HTR-8/SVneo (cell line): ENCODE measurements around the gene RAB9A.
"Not testable (repeated sequence)": the region's sequence is repeated elsewhere in the genome, so short reads cannot be mapped to it uniquely, and the experiment has no call there.

Source experiments
- DNase-seq: peaks from one replicate; pipeline ENCODE4 v3.0.0; 2011; ENCODE audit warnings: low spot score, mixed read lengths; ENCODE audit not compliant: insufficient read length
- FAIRE-seq: peaks from 2 replicates; lab custom pipeline; 2011; peaks lifted over from hg19 to GRCh38; lab: Jason Lieb, UNC

RAB9A gene

DNA sequence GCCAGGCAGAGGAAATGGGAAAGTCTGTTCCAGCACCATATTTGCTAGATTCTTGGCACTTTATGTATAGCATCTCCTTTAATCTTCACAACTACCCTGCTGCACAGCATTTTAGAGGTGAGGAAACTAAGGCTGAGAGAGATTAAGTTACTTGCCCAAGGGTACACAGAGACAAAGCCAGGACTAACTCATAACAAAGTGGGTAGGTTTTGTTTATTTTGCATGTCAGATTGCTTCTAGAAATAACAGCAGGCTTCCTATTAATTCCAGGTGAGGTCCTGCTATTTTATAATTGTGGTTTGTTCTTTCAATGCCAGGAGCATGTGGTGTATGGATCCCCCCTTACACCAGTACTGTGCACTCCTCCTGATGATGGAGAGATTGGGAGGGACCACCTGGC, 21.0 kb upstream of the RAB9A start:
- DNase-seq, result no peak
- FAIRE-seq, result no peak

DNA sequence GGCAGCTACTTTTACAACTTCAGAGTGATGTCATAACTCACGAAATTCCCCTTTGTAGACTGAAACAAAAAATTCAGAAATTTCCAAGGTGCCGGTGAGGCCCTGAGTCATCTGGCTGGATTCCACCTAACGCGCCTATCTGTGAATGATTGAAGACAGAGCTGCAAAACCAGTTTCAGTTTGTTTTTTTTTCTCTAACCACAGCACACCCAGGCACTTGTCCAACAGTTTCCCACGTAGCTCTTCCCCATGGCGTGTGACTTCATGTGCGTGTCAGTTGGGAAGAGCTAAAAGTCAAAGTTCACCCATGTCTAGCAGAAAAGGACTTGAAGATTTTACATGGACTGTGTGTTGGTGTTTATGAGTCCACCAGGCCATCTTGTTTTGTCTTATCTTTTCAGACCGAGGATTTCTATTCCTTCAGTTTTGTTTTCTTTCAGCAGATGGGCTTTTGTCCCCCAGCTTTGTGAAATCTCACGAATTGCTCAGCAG, 19.6 kb upstream of the RAB9A start:
- no peak for FAIRE-seq
- peak; percentile 79 for DNase-seq

DNA sequence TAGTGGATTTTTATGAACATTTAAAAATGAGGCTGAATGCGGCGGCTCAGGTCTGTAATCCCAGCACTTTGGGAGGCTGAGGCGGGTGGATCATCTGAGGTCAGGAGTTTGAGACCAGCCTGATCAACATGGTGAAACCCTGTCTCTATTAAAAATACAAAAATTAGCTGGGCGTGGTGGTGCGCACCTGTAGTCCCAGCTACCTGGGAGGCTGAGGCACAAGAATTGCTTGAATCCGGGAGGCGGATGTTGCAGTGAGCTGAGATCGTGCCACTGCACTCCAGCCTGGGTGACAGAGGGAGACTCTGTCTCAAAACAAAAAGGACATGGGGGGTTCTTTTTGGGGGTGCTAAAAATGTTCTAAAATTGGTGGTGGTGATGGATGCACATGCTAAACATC, 19.2 kb upstream of the RAB9A start:
- not testable (repeated sequence) for FAIRE-seq, DNase-seq

DNA sequence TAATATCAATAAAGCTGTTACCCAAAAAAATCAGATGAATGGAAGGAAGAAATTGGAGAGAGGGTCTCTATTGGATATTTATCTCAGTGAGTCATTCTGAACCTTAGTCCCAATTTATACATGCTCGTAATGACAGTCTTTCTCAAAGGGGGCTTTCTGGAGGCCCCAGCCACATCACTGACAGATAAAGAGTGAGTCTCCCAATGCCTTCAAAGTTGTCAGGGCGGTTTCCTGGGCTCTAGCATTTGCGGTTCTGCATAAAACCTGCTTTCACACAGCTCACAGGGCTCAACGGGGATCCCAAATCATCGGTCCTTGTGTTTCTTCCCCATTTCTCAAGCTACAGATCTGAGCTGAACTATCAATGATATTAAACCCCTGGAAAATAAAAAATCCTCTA, 18.7 kb upstream of the RAB9A start:
- no peak for FAIRE-seq
- no peak for DNase-seq

DNA sequence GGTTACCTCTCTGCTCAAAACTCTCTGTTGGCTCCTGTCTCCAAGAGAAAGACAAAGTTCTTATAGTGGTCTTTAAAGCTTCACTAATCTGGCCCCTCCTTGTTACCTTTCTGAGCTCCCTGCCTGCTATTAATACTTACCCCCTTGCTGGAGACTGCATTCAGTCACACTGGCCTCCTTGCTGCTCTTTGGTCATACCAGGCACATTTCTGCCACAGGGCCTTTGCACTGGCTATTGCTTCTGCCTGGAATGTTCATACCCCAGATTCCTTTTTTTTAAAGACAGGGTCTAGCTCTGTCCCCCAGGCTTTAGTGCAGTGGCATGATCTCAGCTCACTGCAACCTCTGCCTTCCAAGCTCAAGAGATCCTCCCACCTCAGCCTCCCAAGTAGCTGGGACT, 15.9 kb upstream of the RAB9A start:
- no peak for FAIRE-seq
- no peak for DNase-seq

DNA sequence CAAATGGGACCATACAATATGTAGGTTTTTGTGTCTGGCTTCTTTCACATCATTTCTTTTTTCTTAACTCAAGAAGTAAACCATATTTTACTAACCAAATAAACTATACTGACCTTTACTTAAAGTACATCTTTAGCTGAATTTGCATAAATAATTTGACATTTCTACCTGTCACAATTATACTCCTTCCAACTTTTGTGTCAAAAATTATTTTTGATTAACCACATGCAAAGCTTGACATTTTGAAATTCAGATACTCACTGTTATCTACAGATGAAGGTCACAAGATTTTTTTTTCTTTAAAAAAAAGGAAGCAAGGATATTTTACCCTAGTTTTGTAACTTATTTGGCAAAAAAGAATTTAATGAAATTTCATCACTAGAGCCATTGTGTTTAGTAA, 12.0 kb upstream of the RAB9A start:
- FAIRE-seq, result no peak
- DNase-seq, result no peak

DNA sequence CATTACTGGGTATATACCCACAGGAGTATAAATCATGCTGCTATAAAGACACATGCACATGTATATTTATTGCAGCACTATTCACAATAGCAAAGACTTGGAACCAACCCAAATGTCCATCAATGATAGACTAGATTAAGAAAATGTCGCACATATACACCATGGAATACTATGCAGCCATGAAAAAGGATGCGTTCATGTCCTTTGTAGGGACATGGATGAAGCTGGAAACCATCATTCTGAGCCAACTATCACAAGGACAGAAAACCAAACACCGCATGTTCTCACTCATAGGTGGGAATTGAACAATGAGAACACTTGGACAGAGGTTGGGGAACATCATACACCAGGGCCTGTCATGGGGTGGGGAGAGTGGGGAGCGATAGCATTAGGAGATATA, 9.2 kb upstream of the RAB9A start:
- FAIRE-seq, DNase-seq: not testable (repeated sequence)

DNA sequence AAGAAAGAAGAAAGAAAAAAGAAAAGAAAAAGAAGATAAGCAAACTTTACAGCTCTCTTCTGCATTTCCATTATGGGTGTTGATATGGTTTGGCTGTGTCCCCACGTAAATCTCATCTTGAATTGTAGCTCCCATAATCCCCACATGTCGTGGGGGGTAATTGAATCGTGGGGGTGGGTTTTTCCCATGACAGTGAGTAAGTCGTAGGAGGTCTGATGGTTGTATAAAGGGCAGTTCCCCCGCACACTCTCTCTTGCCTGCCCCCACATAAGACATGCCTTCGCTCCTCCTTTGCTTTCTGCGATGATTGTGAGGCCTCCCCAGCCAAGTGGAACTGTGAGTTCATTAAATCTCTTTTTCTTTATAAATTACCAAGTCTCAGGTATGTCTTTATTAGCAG, 7.3 kb upstream of the RAB9A start:
- FAIRE-seq (no peak), DNase-seq (no peak)

DNA sequence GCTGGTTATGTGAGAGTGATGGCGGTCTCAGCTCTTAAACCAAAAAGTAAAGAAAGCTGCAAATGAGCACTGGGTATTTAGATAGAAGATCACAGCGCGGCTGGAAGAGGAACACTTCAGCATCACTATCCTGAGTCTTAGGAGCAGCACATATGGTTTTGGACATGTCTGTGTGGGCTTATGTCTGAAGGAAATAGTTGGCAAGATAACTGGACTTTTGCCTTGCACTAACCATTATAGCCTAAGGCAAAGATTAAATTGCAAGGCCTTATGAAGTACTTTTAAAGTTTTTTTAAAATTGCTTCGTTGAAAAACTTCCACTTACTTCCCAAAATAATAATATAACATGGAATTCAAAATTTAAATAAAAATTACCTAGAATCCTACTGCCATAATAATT, 4.6 kb upstream of the RAB9A start:
- no peak for FAIRE-seq
- DNase-seq, result no peak

DNA sequence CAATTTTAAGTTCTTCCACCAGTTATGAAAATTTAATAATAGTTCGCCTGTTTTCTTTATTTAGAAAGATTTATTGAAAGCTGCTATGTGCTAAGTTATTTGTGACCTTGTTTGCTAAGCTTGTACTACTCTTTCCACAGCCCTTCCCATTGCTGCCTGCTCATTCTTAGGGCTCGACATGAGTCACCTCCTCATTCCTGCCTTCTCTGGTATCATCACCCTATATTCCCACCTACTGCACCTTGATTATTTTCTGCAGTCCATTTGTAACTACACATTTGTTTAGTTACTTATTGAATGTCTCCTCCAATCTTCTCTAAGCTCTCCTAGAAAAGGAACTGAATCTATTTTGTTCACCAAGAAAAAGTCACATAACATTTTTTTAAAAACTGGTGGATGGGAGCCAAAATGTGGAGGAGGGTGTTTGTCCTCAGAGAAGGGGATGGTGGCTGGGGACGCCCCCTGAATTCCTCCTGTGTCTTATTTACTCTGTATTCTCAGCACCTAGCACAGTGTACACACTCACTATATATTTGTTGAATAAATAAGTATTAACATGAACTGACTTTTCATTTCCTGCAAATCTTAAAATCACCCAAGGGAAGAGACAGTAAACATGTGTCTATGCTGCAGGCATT, 3.7 kb upstream of the RAB9A start:
- DNase-seq, result peak; percentile 28
- FAIRE-seq, result no peak

DNA sequence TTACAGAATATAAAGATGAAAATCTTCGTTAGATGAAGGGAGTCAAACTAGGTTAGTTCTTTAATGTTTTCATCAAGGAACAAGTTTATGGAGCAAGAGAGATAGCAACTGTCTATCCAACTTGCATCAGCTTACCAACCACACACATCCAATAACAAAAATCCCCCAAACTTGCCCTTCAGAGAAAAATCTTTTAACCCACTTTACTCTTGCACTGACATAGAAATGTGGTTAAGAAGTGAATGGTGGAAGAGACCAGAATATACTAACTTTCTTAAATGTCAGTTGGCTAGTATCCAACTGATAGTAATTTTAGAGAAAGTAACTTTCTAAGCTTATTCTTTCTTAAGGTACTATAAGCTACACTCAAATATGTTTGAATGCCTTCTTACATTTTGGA, 1.7 kb upstream of the RAB9A start:
- FAIRE-seq (no peak), DNase-seq (no peak)

DNA sequence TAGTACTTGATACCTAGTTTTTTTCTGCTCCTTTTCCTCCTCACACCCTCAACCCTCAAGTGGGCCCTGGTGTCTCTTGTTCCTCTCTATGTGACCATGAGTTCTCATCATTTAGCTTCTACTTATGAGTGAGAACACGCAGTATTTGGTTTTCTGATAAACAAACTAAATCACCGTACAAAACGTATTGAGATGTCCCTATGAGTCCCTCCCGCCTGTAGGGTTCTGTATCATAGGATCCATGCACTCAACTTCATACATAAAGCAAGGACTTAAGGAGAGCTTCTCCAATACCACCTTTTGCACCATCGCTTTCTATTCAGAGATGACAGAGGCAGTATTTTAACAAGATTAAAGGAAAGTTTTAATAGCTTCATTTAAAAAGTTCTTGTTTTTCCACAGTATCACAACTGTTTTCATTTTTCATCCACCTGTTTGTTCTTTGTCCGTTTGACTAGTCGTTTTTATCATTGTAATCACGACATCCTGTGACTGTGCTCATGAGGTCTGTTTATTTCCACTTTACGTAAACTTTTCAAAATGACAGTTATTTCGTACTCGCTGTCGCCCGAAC, 457 bp upstream of the RAB9A start:
- FAIRE-seq (peak; percentile 38), DNase-seq (no peak)

DNA sequence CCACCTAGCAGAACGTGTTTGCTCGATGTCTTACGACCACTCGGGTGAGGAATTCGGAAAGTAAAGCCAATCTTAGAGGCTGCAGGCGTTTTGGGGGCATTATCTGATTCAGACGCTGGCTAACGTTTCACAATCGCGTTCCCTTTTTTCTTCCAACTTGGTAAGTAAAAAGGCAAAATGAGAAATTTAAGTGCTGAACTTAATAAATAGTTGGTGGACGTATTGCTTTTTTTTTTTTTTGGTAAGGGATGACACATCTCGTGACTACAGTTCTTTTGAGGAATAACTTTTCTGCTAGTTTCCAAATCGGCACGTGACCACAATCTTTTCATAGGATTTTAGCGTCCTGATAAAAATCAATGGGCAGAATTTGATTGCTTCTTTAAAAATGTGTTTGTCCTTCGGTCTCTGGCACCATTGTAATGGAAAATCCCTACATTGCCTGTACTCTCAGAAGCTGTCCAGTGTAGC, 848 bp downstream of the RAB9A start:
- peak; percentile 19 for DNase-seq
- no peak for FAIRE-seq

DNA sequence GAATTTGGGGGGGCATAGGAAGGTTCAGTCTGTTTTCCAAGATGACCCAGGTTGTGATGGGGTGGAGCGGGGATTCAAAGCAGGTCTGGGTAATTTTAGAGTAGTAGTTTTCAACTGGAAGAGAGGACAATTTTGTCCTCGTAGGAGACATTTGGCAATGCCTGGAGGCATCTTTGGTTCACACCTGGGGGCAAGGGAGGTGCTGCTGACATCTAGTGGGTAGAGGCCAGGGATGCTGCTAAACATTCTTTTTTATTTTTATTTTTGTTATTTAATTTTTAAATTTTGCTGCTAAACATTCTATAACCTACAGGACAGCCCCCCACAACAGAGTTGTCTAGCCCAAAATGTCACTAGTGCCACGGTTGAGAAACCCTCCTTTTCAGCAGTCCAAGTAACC, 1.9 kb downstream of the RAB9A start:
- no peak for DNase-seq

DNA sequence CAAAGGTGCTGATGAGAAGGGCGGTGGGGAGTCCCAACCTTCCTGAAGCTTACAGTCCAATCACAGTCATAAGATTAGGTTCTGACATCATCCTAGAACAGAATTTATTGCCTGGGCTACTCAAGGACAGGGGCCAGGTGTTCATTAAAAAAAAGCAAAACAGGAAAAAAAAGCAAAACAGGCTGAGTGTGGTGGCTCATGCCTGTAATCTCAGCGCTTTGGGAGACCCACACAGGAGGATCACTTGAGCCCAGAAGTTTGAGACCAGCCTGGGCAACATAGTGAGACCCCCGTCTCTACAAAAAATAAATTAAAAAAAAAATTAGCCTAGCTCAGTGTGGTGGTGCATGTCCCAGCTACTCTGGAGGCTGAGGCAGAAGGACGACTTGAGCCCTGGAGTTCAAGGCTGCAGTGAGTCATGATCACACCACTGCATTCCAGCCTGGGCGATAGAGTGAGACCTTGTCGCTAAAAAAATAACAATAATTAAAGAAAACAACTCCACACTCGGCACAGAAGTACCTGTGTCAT, 3.0 kb downstream of the RAB9A start:
- DNase-seq (no peak), FAIRE-seq (no peak)

More for the DNA sequence above, 1.9 kb downstream of the RAB9A start:
- no peak for FAIRE-seq

DNA sequence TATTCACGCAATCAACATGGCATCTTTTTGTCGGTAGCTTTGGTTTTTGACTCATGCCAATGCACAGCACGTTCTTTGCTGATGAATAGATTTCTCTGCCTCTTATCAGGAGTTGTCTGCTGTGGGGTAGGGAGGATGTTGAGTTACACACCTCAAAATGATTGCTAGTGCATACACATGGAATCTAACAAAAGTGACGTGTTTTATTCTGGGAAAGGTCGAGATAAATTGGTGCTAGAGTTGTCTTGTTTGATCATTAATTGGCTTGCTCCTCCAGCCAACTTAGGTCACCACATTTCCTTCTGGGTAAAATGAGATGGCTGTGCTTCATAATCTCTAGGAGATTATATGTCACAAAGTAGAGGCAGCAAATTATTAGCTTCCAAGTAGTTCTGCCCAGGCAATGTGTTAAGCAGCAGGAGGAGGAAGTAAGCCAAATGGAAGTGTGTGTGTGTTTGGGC, 3.9 kb downstream of the RAB9A start:
- no peak for FAIRE-seq
- no peak for DNase-seq

DNA sequence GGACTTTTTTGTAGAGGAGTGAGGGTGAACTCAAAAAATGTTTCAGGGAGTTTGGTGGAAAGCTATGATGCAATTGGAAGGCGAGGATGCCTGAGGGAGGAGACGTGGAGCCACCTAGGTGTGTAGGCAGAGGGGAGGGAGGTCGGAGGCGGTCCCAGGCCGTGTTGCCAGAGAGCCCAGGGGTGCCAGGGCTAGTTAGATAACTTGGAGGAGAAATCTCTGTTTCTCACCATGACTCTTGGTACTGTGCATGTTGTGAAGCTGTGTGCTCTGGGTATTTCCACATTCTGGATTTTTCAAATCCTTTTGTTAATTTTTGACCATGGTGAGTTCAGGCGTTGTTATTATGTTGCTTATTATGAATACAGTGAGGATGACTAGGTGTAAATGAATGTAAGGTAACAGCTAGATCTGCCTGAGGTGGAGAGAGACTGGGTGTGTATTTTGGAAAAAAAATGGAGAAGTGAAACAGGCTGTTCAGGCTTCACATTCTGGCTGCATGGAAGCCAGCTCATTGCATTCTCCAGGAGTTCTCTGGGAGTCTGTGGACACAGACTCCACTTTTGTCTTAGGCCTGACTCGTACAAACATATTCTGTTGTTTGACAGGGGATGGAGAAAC, 4.5 kb downstream of the RAB9A start:
- DNase-seq (no peak), FAIRE-seq (no peak)

DNA sequence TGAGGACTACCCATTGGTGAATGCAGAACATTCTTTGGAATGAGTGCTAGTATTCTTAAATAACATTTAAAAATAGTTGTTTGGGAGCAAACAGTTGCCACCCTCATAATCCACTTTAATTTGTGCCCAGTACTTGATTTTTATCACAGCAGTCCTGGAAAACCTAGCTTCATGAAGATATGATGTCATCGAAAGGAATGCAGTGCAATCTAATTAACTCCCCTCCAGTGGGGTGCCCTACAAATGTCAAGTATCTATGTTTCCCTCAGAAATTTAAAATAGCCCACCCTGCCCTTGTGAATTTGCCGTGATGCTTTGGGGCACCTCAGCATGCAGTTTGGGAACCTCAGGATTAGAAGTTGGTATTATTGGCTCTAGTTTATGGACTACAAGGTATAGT, 5.4 kb downstream of the RAB9A start:
- no peak for FAIRE-seq
- DNase-seq, result no peak

DNA sequence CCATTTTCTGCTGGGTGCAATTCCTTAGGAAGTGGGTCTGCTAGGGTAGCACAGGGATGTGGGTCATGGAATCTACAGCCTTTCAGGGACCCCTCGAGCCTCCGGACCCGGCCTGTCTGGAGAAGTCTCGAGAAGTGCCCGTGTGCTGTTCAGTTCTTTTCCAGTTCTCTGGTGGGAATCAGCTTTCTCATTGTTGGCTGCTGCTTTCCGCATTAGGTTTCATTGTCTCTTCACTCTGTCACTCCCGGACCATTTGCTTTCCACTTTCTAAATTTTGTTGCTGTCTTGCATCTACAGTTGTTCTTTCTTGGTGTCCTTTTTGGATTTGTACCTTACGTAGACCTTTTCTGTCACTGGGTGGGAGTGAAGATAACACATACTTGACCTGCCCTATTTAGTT, 6.1 kb downstream of the RAB9A start:
- DNase-seq, result no peak
- FAIRE-seq, result no peak

DNA sequence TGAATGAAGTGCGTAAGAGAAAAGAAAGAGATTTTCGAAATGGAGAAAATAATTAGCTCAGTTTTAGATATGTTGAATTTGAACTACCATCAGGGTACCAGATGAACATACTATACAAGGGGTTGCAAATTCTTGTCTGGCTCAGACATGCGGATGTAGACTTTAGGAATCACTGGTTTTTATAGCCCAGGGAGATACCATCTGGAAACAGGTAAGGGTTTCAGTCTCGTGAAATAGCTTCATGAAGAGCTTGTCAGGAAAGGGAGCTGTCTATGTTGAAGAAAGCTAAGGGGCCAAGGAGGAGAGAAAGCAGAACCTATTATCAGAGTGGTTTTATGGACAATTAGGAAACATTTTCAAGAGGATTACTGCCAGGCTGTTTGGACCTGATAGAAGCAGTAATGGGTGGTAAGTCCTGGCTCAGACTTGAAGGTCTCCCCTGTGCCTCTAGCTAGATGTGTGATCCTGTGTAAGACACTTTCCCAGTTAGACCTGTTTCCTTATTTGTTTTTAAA, 6.7 kb downstream of the RAB9A start:
- no peak for FAIRE-seq
- DNase-seq, result no peak

DNA sequence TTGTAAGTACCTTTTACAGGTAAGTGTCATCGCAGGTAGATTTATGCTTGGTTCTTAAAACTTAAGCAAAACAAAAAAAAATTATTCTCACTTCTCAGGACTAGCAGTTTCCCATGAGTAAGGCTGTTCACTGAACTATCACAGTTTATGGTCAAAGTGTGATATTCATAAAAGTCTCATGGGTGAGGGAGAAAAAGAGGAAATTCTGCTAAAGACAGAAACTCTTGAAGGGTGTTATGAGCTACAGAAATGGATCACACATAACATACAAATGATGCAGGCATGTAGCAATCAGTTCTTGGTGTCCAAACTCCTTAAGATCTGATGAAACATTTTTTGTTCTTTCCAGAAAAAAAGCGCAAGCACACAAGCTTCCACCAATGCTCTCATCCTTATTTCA, 8.5 kb downstream of the RAB9A start:
- DNase-seq (no peak), FAIRE-seq (no peak)
